H7 (cell line): ENCODE results near the gene WRAP53. TPM values are rescaled to one million over a fixed set of nuclear protein-coding genes. Genes with fewer than 3 reads are reported as not detected.
A peak's percentile ranks its signal among the peaks of the same experiment; 100 is the strongest.

Experiments
- DNase-seq: peaks from one replicate; pipeline ENCODE4 v3.0.0; 2012
- H3K27me3 ChIP-seq: 2 replicates; pipeline ENCODE4 v1.6.0; 2011; ENCODE audit warnings: mild to moderate bottlenecking, low read length; ENCODE audit not compliant: control insufficient read depth, insufficient read depth
- H3K36me3 ChIP-seq: replicated peaks from 2 replicates; pipeline ENCODE4 v1.5.1; 2011; ENCODE audit warnings: low read length; ENCODE audit not compliant: control insufficient read depth, insufficient read depth
- H3K4me3 ChIP-seq: 2 replicates; pipeline ENCODE4 v1.5.1; 2011; ENCODE audit warnings: low read depth, mild to moderate bottlenecking, control low read depth, low read length, moderate library complexity; ENCODE audit not compliant: insufficient read depth
- total RNA-seq: library from RNA; depleted of rRNA; stranded (reverse); fragments of >200 nt; shearing (Covaris generic); gene quantifications from 2 replicates; pipeline ENCODE4 v1.2.3, GENCODE V29; 2014

WRAP53 gene
- total RNA-seq, 1 experiment from 2014 or later: 41.3 TPM

- no peaks in the 10 kb centered on the region for H3K36me3 ChIP-seq
- no peak overlapping the region for H3K4me3 ChIP-seq
- no peak for DNase-seq
- H3K27me3 ChIP-seq: peaks cover 33% of the 10 kb centered on the region
Measured at GRCh38 chr17:7710301-7710700, 22.0 kb downstream of the WRAP53 start.

- no peaks in the 10 kb centered on the region for H3K36me3 ChIP-seq
- DNase-seq: peak; percentile 84
- H3K4me3 ChIP-seq: no peak overlapping the region
- peaks cover 24% of the 10 kb centered on the region for H3K27me3 ChIP-seq
Measured at GRCh38 chr17:7711051-7711755, 22.9 kb downstream of the WRAP53 start.

GRCh38 chr17:7712111-7712771 is 24.0 kb downstream of the WRAP53 start:
- H3K27me3 ChIP-seq: peaks cover 13% of the 10 kb centered on the region
- DNase-seq: peak; percentile 74
- no peak overlapping the region for H3K4me3 ChIP-seq
- H3K36me3 ChIP-seq: no peaks in the 10 kb centered on the region

- Histone ChIP-seq H3K36me3 (no peaks in the 10 kb centered on the region), H3K27me3 (peaks cover 21% of the 10 kb centered on the region), H3K4me3 (no peak overlapping the region)
- DNase-seq: no peak
Measured at GRCh38 chr17:7713782-7714181, 25.5 kb downstream of the WRAP53 start.

GRCh38 chr17:7714721-7715594 is 26.7 kb downstream of the WRAP53 start:
- Histone ChIP-seq H3K27me3 (peaks cover 28% of the 10 kb centered on the region), H3K36me3 (no peaks in the 10 kb centered on the region), H3K4me3 (no peak overlapping the region)
- DNase-seq: no peak

GRCh38 chr17:7715936-7716886 is 27.9 kb downstream of the WRAP53 start:
- Histone ChIP-seq H3K36me3 (no peaks in the 10 kb centered on the region), H3K4me3 (peak overlapping the region; percentile 67), H3K27me3 (peaks cover 28% of the 10 kb centered on the region)
- DNase-seq: no peak

GRCh38 chr17:7716901-7717755 is 28.9 kb downstream of the WRAP53 start, which contains the start of gene DNAH2:
TSS of gene DNAH2 (plus strand) at chr17:7717744. CDS start at chr17:7719735, 1,991 bp downstream.
- Histone ChIP-seq H3K4me3 (peak within 1 kb of the TSS; percentile 67), H3K36me3 (no peaks in the 10 kb centered on the region), H3K27me3 (peaks cover 23% of the 10 kb centered on the region)
- DNase-seq: peak; percentile 99

GRCh38 chr17:7717756-7718350 is 29.6 kb downstream of the WRAP53 start:
- DNase-seq: no peak

GRCh38 chr17:7719661-7720060 is 31.4 kb downstream of the WRAP53 start:
- no peaks in the 10 kb centered on the region for H3K36me3 ChIP-seq
- no peak for DNase-seq
- H3K4me3 ChIP-seq: no peak overlapping the region
- peaks cover 17% of the 10 kb centered on the region for H3K27me3 ChIP-seq

More at GRCh38 chr17:7717756-7718350, 29.6 kb downstream of the WRAP53 start:
- Histone ChIP-seq H3K36me3 (no peaks in the 10 kb centered on the region), H3K27me3 (peaks cover 17% of the 10 kb centered on the region), H3K4me3 (peak overlapping the region; percentile 67)

- DNase-seq: no peak
- peaks cover 17% of the 10 kb centered on the region for H3K27me3 ChIP-seq
- H3K4me3 ChIP-seq: no peak overlapping the region
- H3K36me3 ChIP-seq: no peaks in the 10 kb centered on the region
Measured at GRCh38 chr17:7720125-7720524, 31.8 kb downstream of the WRAP53 start.

GRCh38 chr17:7721612-7722011 is 33.3 kb downstream of the WRAP53 start:
- no peaks in the 10 kb centered on the region for H3K36me3 ChIP-seq
- H3K4me3 ChIP-seq: no peak overlapping the region
- H3K27me3 ChIP-seq: peaks cover 17% of the 10 kb centered on the region
- DNase-seq: no peak

GRCh38 chr17:7727886-7728285 is 39.6 kb downstream of the WRAP53 start:
- Histone ChIP-seq H3K4me3 (no peak overlapping the region), H3K36me3 (no peaks in the 10 kb centered on the region), H3K27me3 (no peaks in the 10 kb centered on the region)
- DNase-seq: no peak

- DNase-seq: no peak
- Histone ChIP-seq H3K36me3 (no peaks in the 10 kb centered on the region), H3K27me3 (no peaks in the 10 kb centered on the region; the same call in 1 of the 2 replicates)
Measured at GRCh38 chr17:7729816-7730215, 41.5 kb downstream of the WRAP53 start.

More at GRCh38 chr17:7729816-7730215, 41.5 kb downstream of the WRAP53 start:
- H3K4me3 ChIP-seq: no peak overlapping the region
